NCI-H2196 (cell line): ENCODE measurements around the gene KCMF1.

Experiments used
- DNase-seq: peaks from one replicate; lab custom pipeline; 2025; ENCODE audit not compliant: unreplicated experiment; lab: John Stamatoyannopoulos, UW

KCMF1 gene

GRCh38 chr2:84980263-84980983, 9.5 kb downstream of the KCMF1 start:
- peak; percentile 16 for DNase-seq

GRCh38 chr2:84986018-84986417, 15.1 kb downstream of the KCMF1 start:
- no peak for DNase-seq

GRCh38 chr2:84989422-84989821, 18.5 kb downstream of the KCMF1 start:
- DNase-seq, result no peak

DNA sequence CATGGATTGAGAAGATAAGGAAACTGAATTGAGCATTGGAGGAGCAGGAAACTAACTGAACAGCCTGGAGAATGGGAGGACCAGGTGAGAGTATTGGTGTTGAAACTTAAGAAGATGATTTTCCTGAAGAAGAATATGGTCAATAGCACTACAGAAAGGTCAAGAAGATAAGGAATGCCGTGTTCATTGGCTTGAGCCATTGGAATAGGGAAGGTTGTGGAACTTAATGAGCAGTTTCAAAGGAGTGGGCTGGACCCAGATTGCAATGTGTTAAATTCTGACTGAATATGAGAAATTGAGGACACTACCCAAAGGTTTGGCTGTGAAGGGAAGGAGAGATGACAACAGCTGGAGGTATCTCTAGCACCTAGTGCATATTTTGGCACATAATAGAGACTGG, 19.0 kb downstream of the KCMF1 start:
- no peak for DNase-seq

DNA sequence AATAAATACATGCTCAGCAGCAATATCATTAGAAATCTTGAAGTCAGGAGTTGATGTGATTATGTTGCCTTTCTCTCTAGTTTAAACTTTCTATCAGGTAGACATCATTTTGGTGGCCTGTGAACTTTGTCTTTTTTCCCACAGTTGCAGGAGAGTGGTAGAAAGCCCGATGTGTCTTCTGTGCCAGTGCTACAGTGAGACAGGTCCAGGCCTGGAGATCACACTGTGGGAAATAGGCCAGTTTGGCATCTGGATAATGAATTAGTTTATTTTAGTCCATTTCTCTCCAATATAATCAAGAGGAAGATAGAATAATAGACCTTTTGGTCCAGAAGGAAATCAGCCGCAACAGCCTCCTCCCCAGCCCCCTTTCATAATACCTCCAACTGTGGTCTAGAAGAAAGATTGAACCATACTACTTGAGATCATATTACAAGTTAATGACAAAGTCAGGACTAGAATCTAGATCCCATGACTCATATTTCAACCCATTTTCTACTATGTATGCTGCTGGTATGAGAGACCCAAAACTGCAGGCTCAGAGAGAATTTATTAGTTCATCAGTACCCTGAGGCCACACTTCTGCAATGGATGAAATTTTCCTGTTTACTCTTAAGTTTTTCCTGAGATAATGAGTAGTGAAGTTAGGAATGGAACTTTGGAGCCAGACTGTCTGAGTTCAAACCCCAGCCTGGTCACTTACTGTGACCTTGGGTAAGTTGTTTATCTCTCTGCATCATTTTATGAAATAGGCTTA, 20.6 kb downstream of the KCMF1 start:
- DNase-seq, result no peak

- DNase-seq, result no peak
These were observed 24.9 kb downstream of the KCMF1 start for GRCh38 chr2:84995826-84996225.

GRCh38 chr2:84996909-84997308, 25.9 kb downstream of the KCMF1 start:
- DNase-seq, result no peak

- DNase-seq, result no peak
These were observed 28.6 kb downstream of the KCMF1 start for GRCh38 chr2:84999553-84999955.

DNA sequence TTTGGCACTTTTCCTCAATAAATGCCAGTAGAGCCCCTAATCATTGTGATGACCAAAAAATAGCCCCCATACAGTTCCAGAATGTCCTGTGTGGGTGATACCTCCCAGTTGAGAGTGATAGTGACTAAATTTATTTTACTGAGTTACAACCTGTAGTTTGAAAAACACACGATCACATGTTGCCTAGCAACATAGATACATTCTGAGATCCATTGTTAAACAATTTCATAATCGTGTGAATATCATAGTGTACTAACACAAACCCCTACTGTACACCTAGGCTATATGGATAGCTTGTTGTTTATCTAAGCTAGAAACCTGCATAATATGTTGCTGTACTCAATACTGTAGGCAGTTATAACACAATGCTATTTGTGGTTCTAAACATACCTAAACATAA, 30.6 kb downstream of the KCMF1 start:
- DNase-seq, result no peak

- DNase-seq, result no peak
These were observed 31.6 kb downstream of the KCMF1 start for GRCh38 chr2:85002534-85002933.

- no peak for DNase-seq
These were observed 37.3 kb downstream of the KCMF1 start for GRCh38 chr2:85008252-85008651.

DNA sequence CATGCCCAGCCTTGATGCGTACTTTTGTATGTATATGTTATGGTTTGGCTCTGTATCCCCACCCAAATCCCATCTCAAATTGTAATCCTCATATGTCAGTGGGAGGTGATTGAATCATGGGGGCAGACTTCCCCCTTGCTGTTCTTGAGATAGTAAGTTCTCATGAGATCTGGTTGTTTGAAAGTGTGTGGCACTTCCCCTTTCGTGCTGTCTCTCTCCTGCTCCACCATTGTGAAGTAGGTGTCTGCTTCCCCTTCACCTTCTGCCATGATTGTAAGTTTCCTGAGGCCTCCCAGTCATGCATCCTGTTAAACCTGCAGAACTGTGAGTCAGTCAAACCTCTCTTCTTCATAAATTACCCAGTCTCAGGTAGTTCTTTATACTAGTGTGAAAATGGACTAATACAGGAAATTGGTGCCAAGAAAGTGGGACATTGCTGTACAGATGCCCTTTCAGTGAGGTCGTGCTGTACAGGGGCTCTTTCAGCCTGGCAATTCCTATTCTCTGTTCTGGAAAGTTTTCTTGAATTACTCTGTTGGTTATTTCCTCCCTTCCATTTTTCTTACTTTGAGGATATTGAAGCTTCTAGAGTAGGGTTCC, 38.2 kb downstream of the KCMF1 start:
- DNase-seq, result no peak

DNA sequence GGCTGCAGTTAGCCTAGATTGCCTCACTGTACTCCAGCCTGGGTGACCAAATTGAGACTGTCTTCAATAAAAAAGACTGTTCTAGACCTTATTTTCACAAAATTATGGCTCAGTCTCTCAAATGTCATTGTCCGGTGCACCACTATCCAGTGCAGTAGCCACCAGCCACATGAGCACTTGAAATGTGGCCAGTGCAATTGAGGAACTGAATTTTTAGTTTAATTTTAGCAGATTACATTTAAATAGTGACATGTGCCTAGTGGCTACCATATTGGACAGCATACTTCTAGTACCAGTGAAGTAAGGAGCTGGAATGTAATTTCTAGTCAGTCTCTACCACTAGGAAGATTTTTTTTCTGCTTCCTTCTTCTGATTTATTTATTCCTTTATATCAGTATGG, 39.4 kb downstream of the KCMF1 start:
- no peak for DNase-seq

- DNase-seq, result no peak
These were observed 40.1 kb downstream of the KCMF1 start for GRCh38 chr2:85011098-85011497.

GRCh38 chr2:85011747-85012146, 40.8 kb downstream of the KCMF1 start:
- no peak for DNase-seq

- no peak for DNase-seq
These were observed 41.5 kb downstream of the KCMF1 start for GRCh38 chr2:85012431-85012830.

- no peak for DNase-seq
These were observed 41.9 kb downstream of the KCMF1 start for GRCh38 chr2:85012855-85013254.

- DNase-seq, result no peak
These were observed 44.8 kb downstream of the KCMF1 start for GRCh38 chr2:85015653-85016360.

DNA sequence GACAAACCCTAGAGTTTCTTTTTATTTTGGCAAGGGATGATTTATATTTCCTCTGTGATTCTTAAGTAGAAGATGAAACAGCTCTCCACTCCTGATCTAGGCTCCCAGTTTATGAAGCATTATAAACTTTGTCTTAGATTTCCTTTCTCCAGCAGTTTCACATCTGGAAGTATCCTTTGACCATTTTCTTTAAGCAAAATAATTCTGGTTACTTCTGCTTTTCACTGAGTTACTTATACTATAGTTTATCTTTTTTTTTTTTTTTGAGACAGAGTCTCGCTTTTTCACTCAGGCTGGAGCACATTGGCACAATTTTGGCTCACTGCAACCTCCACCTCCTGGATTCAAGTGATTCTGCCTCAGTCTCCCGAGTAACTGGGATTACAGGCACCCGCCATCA, 45.5 kb downstream of the KCMF1 start:
- DNase-seq, result no peak

- no peak for DNase-seq
These were observed 46.6 kb downstream of the KCMF1 start for GRCh38 chr2:85017411-85018048.

GRCh38 chr2:85018049-85018447, 47.1 kb downstream of the KCMF1 start:
- no peak for DNase-seq
